Inflammatory macrophage (primary cell): ENCODE data around the gene SATL1.
"Not testable (repeated sequence)": the region's sequence is repeated elsewhere in the genome, so short reads cannot be mapped to it uniquely, and the experiment has no call there.

Source experiments
- DNase-seq, 2 donors: peaks; one replicate each; pipeline ENCODE4 v3.0.0-alpha.2; 2020 to 2022
- total RNA-seq, 18 experiments: gene quantifications; one replicate each; lab custom pipeline; 2026; ENCODE audit warnings: mixed read lengths in 6 of 18, inconsistent platforms in 2 of 18; lab: John Stamatoyannopoulos, UW

Gene SATL1
- total RNA-seq = 0 to 0.11 (median 0) reads per million in 18 experiments

GRCh38 chrX:85243761-85244449 is at the start of gene SATL1, which contains the start of gene ZNF711:
Gene SATL1 (minus strand): TSS chrX:85243779. CDS start chrX:85108968, 134,811 bp downstream.
Gene ZNF711 (plus strand): TSS chrX:85243991. CDS start chrX:85247573, 3,582 bp downstream.
- peak; percentile 4 to 30 for DNase-seq

- DNase-seq = no peak
These were observed 45.6 kb upstream of the SATL1 start for GRCh38 chrX:85288992-85289723.

GRCh38 chrX:85285286-85285685 is 41.7 kb upstream of the SATL1 start:
- DNase-seq = not testable (repeated sequence)

DNA sequence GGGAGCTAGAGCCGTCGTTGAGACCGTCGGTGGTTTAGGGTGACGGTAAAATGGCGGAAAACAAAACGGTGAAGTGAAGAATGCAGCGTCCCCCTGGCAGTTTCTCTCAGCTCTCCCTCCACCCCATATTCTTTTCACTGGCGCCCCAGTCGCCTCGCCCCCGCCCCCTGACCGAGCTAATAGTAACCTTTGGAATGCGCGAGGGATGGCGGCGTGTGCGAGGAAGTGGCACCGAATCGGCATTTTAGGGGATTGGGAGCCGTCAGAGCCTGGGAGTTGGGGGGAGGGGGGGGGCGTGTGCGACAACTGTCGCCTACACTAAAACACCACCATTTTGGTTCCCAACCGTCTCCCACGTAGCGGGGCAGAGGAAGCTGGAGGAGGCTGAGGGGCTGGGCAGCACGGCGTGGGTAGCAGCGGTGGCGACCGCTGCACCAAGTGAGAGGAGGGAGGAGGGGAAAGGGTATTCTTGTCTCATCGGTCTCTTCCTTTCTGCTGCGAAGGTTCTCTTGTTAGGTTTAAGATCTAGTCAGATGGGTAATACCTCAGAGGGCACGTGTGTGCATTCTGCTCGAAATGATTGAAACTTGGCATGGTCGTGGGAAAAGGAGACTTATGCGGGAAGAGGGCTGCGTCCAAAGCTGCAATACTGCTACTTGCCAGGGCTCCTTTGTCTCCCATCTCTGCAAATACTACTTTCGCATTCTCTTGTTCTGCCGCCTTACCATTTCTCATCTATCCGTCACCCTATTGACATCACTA is 1.1 kb upstream of the SATL1 start:
- peak in 1 of 2 donors; percentile 1 for DNase-seq

- no peak for DNase-seq
These were observed 424 bp downstream of the SATL1 start for GRCh38 chrX:85243155-85243554.

- DNase-seq = no peak
These were observed 20.2 kb downstream of the SATL1 start for GRCh38 chrX:85223359-85223758.

GRCh38 chrX:85221361-85221760 is 22.2 kb downstream of the SATL1 start:
- DNase-seq = no peak

- no peak for DNase-seq
These were observed 27.6 kb downstream of the SATL1 start for GRCh38 chrX:85215946-85216345.

GRCh38 chrX:85213792-85214530 is 29.6 kb downstream of the SATL1 start:
- DNase-seq = no peak

DNA sequence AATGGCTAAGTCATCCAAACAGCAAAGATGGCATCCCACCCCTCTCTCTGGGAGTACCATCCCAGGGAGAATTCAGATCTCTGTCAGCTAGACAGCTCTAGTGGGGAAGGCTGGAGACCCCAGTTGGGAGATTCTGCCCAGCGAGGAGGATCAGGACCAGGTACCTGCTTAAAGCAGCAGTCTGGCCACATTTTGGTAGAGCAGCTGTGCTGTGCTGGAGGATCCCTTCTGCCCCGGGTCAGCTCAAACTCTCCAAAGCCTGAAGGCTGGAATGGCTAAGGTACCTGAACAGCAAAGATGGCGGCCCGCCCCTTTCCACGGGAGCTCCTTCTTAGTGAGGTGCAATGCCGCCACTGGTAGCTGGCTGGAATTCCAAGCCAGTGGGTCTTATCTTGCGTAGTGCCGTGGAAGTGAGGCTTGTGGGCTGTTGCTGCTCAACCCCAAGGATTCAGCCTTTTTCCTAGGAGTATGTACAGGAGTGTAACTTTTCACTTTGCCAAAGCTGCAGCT is 40.1 kb downstream of the SATL1 start:
- no peak for DNase-seq

GRCh38 chrX:85196319-85196718 is 47.3 kb downstream of the SATL1 start:
- DNase-seq = no peak

DNA sequence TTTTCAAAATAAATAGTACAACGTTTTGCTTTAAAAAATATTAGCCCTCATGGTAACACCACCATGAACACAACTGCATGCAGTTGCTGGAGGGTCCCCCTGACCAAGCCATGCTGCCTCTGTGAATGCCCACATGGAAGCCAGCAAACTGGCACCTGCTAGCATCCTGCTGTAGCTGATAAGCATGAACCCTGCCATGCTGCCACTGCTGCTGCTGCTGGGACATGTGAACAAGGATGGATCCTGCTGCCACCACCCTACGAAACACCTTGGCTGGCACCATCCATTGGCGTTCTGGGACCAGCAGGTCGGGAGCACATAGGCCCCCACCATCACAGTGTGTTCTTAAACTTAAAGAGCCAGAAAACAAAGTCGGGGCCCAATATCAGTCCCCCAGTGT is 83.9 kb downstream of the SATL1 start:
- no peak for DNase-seq

- no peak for DNase-seq
These were observed 102.6 kb downstream of the SATL1 start for GRCh38 chrX:85140964-85141363.

DNA sequence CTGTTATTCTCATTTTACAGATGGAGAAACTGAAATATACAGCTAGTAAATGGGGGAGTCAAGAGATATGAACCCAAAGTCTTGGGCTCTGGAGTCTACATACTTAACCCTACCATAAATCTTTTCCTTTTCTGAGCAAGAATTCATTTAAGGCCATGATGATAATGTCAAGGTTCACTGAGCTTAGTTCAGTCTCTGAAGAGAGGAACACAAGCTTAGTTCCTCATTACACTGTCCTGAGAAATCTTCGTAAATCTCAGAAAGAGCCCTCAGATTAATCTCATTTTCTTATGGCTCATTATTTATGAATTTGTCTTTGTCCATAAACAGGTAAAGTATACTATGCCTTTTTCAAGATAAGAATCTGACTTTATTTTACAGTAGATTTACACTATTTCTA is 104.2 kb downstream of the SATL1 start:
- DNase-seq = no peak

DNA sequence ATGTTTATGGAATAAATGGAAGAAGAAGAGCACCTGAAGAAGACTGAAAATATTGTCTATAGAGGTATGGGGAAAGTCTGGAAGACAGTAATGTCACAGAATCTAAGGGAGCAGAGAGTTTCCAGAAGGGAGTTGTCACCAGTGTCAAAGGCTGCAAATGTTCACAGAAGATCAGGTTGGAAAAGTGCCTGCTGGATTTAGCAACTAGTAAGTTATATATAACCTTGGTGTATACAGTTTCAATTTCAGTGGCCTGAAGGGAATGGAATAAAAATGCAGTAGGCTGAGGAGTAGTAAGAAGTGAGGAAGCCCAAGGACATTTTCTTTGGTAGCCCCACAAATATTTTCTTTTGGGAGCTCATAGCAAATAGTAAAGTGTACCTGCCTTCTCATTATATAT is 107.2 kb downstream of the SATL1 start:
- no peak for DNase-seq

DNA sequence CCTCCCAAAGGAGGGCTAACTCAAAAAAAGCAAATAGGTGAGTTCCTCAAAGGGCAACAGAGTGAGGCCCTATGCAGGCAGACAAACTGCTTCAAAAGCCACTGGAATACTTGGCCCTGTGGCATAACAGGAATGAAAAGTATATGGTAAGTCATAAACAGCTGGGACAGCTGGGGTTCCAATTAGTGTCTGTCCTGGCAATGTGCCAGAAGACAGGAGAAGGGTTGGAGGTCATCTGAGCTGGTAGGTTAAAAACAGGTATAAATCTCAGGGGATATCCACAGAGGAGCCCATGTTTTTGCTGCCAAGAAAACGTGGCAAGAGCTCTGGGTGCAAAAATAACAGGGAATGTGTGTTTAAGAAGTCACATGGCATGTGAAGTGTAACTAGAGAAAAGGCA is 128.3 kb downstream of the SATL1 start:
- no peak for DNase-seq

- no peak for DNase-seq
These were observed 128.8 kb downstream of the SATL1 start for GRCh38 chrX:85114776-85115175.

DNA sequence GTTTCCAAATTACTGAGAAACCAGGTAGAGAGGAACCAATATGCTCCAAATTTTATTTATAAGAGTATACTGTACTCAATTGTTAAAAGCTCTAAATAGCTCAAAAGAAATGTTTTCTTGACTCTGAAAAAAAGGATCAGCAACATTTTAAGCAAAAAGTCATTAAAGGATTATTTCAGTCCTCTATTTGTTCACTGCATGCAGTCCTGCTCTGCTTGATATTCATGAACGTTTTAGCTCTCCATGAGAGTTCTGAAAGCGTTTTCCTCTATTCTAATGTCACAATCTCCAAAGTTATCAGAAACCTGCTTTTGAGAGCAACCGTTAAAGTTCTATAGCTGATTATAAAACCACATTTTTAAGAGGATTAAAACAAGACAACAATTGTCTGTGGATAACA is 129.4 kb downstream of the SATL1 start:
- DNase-seq = no peak

DNA sequence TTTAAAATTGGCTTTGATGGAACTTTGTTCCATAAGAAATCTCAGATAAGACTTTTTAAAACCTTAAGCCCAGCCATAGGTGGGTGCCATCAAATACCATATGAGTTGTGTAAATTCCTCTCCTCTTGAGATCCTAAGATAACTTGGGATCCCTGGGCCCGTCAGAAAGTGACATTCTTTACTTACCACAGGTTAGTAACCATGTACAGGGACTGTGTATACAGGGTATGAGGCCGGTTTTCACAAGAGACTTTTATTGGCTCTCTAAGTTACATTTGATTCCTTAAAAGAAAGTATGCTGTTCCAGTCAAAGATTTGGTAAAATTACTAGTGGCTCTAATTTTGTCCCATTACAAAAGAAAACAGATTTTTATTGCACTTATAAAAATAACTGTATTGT is 129.8 kb downstream of the SATL1 start:
- DNase-seq = no peak

DNA sequence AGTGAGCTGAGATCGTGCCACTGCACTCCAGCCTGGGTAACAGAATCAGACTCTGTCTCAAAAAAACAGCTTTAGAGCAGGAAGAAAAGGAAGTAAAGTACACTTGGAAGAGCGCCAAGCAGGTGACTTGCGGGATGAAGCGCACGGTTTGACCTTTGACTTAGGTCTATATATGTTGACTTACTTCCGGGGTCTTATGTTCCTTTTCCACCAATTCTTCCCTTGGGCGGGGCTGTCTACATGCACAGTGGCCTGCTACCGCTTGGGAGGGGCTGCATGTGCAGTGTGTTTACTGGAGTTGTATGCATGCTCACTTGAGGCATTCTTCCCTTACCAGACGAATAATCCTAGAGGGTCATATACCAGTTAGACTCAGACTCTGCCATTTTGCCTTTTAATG is 131.3 kb downstream of the SATL1 start:
- no peak for DNase-seq

GRCh38 chrX:85111347-85111746 is 132.2 kb downstream of the SATL1 start:
- DNase-seq = peak in 1 of 2 donors; percentile 5

GRCh38 chrX:85109235-85109634 is 134.3 kb downstream of the SATL1 start:
- no peak for DNase-seq
